ENCODE measurements around the gene PAF1. TPM values are rescaled to one million over a fixed set of nuclear protein-coding genes. Genes with fewer than 3 reads are reported as not detected.

The PAF1 gene
- total and polyA plus RNA-seq, 2 of the 13 experiments (the other 11 are each of a cell fraction or from before 2014, with no cell fraction given), result 30.2 to 31.1 TPM

DNA sequence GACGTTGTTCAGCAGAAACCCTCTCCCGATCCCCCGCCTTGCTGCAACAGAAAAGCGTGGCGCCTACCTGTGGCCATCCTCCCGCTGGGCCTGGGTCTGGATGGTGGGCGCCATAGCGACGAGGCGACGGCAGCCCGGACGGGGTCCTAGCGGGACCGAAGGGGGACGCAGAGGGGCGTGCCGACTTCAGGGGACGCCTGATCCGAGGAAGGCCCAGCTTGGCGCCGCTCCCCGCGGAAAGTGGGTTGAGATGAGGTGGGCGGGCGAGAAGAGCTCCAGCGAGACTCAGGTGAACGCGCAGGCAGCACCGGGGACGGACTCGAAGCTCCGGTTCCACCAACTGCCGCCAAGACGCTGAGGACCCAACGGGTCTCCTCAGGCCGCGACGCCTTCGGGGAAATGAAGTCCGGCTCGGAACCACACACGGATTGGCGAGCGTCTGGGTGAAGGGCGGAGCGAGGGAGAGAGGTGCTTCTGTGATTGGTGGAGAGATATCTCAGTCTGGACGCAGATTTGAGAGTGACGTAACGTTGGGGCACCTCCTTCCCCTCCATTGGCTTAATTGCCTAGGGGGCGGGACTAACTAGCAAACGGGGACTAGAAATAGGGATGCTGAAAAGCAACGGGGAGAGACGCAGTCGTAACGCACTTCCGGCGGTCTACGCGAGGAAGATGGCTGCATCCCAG lies at the start of gene PAF1, which contains the start of gene MED29 (continued):
- TF ChIP-seq, protein P1, sequence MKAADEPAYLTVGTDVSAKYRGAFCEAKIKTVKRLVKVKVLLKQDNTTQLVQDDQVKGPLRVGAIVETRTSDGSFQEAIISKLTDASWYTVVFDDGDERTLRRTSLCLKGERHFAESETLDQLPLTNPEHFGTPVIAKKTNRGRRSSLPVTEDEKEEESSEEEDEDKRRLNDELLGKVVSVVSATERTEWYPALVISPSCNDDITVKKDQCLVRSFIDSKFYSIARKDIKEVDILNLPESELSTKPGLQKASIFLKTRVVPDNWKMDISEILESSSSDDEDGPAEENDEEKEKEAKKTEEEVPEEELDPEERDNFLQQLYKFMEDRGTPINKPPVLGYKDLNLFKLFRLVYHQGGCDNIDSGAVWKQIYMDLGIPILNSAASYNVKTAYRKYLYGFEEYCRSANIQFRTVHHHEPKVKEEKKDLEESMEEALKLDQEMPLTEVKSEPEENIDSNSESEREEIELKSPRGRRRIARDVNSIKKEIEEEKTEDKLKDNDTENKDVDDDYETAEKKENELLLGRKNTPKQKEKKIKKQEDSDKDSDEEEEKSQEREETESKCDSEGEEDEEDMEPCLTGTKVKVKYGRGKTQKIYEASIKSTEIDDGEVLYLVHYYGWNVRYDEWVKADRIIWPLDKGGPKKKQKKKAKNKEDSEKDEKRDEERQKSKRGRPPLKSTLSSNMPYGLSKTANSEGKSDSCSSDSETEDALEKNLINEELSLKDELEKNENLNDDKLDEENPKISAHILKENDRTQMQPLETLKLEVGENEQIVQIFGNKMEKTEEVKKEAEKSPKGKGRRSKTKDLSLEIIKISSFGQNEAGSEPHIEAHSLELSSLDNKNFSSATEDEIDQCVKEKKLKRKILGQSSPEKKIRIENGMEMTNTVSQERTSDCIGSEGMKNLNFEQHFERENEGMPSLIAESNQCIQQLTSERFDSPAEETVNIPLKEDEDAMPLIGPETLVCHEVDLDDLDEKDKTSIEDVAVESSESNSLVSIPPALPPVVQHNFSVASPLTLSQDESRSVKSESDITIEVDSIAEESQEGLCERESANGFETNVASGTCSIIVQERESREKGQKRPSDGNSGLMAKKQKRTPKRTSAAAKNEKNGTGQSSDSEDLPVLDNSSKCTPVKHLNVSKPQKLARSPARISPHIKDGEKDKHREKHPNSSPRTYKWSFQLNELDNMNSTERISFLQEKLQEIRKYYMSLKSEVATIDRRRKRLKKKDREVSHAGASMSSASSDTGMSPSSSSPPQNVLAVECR (CRISPR knock-in tag; IDR thresholded peaks at IDR 0.05; ENCODE audit: borderline replicate concordance), result peak; percentile 91
- TF ChIP-seq ZSCAN20 (CRISPR knock-in tag; IDR thresholded peaks at IDR 0.05; ENCODE audit: borderline replicate concordance) (no peak), NRL (CRISPR knock-in tag; IDR thresholded peaks at IDR 0.05; ENCODE audit: borderline replicate concordance) (no peak), REPIN1 (CRISPR knock-in tag; IDR thresholded peaks at IDR 0.05; ENCODE audit: borderline replicate concordance, low read depth) (peak; percentile 18; the same call in 1 of the 2 replicates), ELF1 (CRISPR knock-in tag; IDR thresholded peaks at IDR 0.05) (peak; percentile 72; the same call in 1 of the 2 replicates), ZNF451 (CRISPR knock-in tag; IDR thresholded peaks at IDR 0.05) (no peak), ZSCAN30 (CRISPR knock-in tag; IDR thresholded peaks at IDR 0.05) (no peak), ZNF484 (CRISPR knock-in tag; IDR thresholded peaks at IDR 0.05; ENCODE audit: borderline replicate concordance, low read depth) (0 out of 2 replicates have a peak, but pooled peaks have one; percentile 58), POLR2AphosphoS2 (IDR thresholded peaks at IDR 0.05; ENCODE audit: low read depth, low read length) (no peak; the same call in 1 of the 2 replicates), ZKSCAN5 (CRISPR knock-in tag; IDR thresholded peaks at IDR 0.05) (no peak), TOE1 (CRISPR knock-in tag; IDR thresholded peaks at IDR 0.05) (no peak), ZNF761 (CRISPR knock-in tag; conservative IDR thresholded peaks at IDR 0.05) (peak; percentile 91), RELA (CRISPR knock-in tag; IDR thresholded peaks at IDR 0.05) (no peak), GATA4 (IDR thresholded peaks at IDR 0.05; ENCODE audit: borderline replicate concordance, low read depth) (peak; percentile 30; the same call in 1 of the 2 replicates), FLYWCH1 (CRISPR knock-in tag; IDR thresholded peaks at IDR 0.05) (no peak), NFKBIZ (CRISPR knock-in tag; IDR thresholded peaks at IDR 0.05) (0 out of 2 replicates have a peak, but pooled peaks have one; percentile 11), MIER3 (CRISPR knock-in tag; IDR thresholded peaks at IDR 0.05; ENCODE audit: borderline replicate concordance) (peak; percentile 35; the same call in 1 of the 2 replicates), HNRNPL (IDR thresholded peaks at IDR 0.05; ENCODE audit: low read depth, low read length) (no peak), KAT7 (CRISPR knock-in tag; IDR thresholded peaks at IDR 0.05; ENCODE audit: borderline replicate concordance) (no peak; the same call in 1 of the 2 replicates), ZNF841 (CRISPR knock-in tag; IDR thresholded peaks at IDR 0.05; ENCODE audit: borderline replicate concordance) (no peak), ZNF468 (CRISPR knock-in tag; IDR thresholded peaks at IDR 0.05) (peak; percentile 83; the same call in 1 of the 2 replicates), NFE2L2 (IDR thresholded peaks at IDR 0.05; ENCODE audit: low read length) (no peak), ZFP62 (CRISPR knock-in tag; IDR thresholded peaks at IDR 0.05) (no peak), ZFP36L2 (CRISPR knock-in tag; IDR thresholded peaks at IDR 0.05) (no peak), MEIS1 (CRISPR knock-in tag; IDR thresholded peaks at IDR 0.05; ENCODE audit: borderline replicate concordance) (peak; percentile 93; the same call in 1 of the 2 replicates), FOXC1 (CRISPR knock-in tag; IDR thresholded peaks at IDR 0.05; ENCODE audit: borderline replicate concordance) (peak; percentile 11; the same call in 1 of the 2 replicates), ZNF713 (CRISPR knock-in tag; IDR thresholded peaks at IDR 0.05) (no peak)
- TF ChIP-seq, protein P2, sequence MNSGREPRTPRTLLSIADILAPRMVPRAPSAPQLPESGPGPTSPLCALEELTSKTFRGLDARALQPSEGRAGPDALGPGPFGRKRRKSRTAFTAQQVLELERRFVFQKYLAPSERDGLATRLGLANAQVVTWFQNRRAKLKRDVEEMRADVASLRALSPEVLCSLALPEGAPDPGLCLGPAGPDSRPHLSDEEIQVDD (CRISPR knock-in tag; IDR thresholded peaks at IDR 0.05; ENCODE audit: borderline replicate concordance), result no peak; the same call in 1 of the 2 replicates

All from HepG2 (cell line).